Amniotic epithelial cell (primary cell): ENCODE data around the gene TMEM150A.
A peak's percentile ranks its signal among the peaks of the same experiment; 100 is the strongest.
"Not testable (repeated sequence)": the region's sequence is repeated elsewhere in the genome, so short reads cannot be mapped to it uniquely, and the experiment has no call there.

Experiments used
- DNase-seq: peaks from one replicate; pipeline ENCODE4 v3.0.0-alpha.2; 2010; ENCODE audit warnings: low read depth

The TMEM150A gene

GRCh38 chr2:85564144-85564563, 38.3 kb downstream of the TMEM150A start:
- DNase-seq = no peak

GRCh38 chr2:85561280-85562212, 41.0 kb downstream of the TMEM150A start, which contains the start of gene GGCX:
TSS of gene GGCX (minus strand) at chr2:85561493. CDS start at chr2:85561428, 65 bp downstream.
- DNase-seq = peak; percentile 89

GRCh38 chr2:85560812-85561279, 41.7 kb downstream of the TMEM150A start:
- no peak for DNase-seq

GRCh38 chr2:85560403-85560726, 42.1 kb downstream of the TMEM150A start:
- not testable (repeated sequence) for DNase-seq

- no peak for DNase-seq
Observed at GRCh38 chr2:85558160-85558559, 44.3 kb downstream of the TMEM150A start.

- no peak for DNase-seq
Observed at GRCh38 chr2:85557130-85557529, 45.4 kb downstream of the TMEM150A start.

GRCh38 chr2:85554980-85555612, 47.4 kb downstream of the TMEM150A start:
- DNase-seq = no peak

GRCh38 chr2:85553184-85553583, 49.3 kb downstream of the TMEM150A start:
- DNase-seq = no peak

GRCh38 chr2:85551698-85552678, 50.5 kb downstream of the TMEM150A start:
- peak; percentile 68 for DNase-seq

- no peak for DNase-seq
Observed at GRCh38 chr2:85550486-85550885, 52.0 kb downstream of the TMEM150A start.

- DNase-seq = peak; percentile 85
Observed at GRCh38 chr2:85549826-85550225, 52.7 kb downstream of the TMEM150A start.

- DNase-seq = no peak
Observed at GRCh38 chr2:85549095-85549494, 53.4 kb downstream of the TMEM150A start.

GRCh38 chr2:85548608-85548900, 53.9 kb downstream of the TMEM150A start:
- DNase-seq = no peak
